IPS-NIHi7 (cell line): Measurements from ENCODE around the gene LUC7L.
"Not testable (repeated sequence)": the region's sequence is repeated elsewhere in the genome, so short reads cannot be mapped to it uniquely, and the experiment has no call there.

Experiments
- DNase-seq: peaks from one replicate; pipeline ENCODE4 v3.0.0; 2012; ENCODE audit warnings: mixed read lengths; ENCODE audit errors: extremely low spot score

LUC7L gene

DNA sequence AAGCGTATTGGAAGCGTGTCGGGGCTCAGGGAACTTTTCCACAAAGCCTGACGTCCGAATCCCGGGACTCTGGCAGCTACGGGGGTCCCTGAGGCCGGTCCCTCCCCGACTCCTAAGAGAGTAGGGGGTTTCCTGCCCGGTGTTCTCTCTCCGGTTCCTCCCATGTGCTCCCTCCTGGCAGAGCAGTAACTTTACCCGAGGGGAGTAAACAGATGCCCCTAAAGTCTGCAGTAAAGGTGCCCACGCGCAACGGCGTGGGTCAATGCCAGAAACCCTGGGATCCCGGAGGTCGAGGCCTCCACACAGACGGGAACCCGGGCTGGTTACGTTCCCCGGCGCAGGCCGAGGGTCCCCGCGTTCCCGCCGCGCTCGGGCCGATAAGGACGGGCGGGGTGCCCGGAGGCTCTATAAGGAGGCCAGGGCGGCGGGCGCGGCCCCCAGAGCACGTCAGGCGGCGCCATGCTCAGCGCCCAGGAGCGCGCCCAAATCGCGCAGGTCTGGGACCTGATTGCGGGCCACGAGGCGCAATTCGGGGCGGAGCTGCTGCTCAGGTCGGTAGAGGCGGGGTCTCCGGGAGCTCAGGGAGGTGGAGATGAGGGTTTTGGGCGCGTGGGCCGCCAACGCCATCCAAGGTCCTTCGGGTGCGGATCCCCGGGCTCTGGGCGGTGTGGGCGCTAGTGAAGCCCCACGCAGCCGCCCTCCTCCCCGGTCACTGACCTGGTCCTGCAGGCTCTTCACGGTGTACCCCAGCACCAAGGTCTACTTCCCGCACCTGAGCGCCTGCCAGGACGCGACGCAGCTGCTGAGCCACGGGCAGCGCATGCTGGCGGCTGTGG is 63.5 kb downstream of the LUC7L start, which contains the start of gene HBM:
HBM (plus strand) TSS at position 440 of the 836 bp plus-strand sequence; CDS start at position 460, 20 bp downstream.
- DNase-seq = peak; percentile 18

DNA sequence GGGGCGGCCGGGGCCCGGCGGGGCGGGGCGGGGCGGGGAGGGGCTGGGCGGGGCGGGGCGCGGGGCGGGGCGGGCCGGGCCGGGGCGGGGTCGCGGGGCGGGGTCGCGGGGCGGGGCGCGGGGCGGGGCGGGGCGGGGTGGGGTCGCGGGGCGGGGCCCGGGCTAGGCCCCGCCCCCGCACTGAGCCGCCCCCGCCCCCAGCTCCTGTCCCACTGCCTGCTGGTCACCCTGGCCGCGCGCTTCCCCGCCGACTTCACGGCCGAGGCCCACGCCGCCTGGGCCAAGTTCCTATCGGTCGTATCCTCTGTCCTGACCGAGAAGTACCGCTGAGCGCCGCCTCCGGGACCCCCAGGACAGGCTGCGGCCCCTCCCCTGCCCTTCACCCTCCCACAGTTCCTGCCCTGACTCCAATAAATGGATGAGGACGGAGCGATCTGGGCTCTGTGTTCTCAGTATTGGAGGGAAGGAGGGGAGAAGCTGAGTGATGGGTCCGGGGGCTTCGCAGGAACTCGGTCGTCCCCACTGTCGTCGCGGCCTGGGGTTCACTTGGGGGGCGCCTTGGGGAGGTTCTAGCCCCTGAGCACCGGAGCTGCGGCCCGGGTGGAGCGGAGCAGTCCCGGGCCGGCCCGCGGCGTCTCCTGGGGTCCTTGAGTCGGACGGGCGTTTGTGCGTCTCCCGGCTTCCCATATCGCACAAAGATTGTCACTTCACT is 64.3 kb downstream of the LUC7L start:
- peak; percentile 64 for DNase-seq

- DNase-seq = not testable (repeated sequence)
Measured at GRCh38 chr16:164134-164823, 65.0 kb downstream of the LUC7L start.

- not testable (repeated sequence) for DNase-seq
Measured at GRCh38 chr16:163696-164095, 65.6 kb downstream of the LUC7L start.

GRCh38 chr16:163139-163538 is 66.1 kb downstream of the LUC7L start:
- DNase-seq = not testable (repeated sequence)

DNA sequence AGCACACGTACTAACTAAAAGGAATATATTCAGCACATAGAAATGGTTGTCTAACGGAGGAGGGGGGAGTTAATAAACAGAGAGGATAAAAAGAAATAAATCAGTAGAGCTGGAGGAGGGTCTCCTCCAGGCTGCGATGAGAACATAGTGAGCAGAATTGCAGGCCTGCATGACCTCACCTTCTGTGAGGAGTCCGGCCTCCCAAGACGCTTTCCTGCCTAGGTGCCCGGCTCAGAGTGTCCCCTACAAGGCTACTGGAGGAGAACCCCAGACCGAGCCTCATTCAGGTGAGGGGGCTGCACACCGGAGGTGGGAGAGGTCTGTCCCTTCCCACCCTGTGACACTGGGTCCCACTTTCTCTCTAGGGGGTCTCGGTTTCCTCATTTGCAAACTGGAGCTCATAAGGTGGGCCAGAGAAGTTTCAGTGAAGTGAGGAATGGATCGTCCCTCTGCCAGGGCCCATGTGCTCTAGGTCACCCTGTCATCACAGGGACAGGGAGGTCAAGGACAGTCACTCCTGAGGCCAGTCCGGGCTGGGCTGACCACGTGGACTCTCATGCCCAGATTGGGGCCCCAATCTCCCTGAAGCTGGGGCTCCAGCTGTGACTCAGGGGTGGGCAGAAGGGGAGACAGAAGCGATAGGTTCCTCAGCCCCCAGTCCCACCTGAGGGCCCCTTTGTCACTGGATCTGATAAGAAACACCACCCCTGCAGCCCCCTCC is 66.8 kb downstream of the LUC7L start:
- DNase-seq = peak; percentile 7

GRCh38 chr16:160691-161190 is 68.5 kb downstream of the LUC7L start:
- peak; percentile 5 for DNase-seq

GRCh38 chr16:160242-160641 is 69.0 kb downstream of the LUC7L start:
- not testable (repeated sequence) for DNase-seq

DNA sequence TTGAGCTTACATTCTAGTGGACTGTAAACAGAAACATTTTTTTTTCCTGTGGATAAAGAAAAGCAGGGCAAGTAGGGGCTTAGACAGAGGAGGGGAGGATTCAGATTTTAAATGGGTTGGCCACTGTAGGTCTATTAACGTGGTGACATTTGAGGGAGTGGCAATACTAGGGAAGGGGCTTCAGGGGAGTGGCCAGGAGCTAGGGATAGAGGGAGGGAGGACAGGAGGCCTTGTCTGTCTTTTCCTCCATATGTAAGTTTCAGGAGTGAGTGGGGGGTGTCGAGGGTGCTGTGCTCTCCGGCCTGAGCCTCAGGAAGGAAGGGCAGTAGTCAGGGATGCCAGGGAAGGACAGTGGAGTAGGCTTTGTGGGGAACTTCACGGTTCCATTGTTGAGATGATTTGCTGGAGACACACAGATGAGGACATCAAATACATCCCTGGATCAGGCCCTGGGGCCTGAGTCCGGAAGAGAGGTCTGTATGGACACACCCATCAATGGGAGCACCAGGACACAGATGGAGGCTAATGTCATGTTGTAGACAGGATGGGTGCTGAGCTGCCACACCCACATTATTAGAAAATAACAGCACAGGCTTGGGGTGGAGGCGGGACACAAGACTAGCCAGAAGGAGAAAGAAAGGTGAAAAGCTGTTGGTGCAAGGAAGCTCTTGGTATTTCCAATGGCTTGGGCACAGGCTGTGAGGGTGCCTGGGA is 70.0 kb downstream of the LUC7L start:
- no peak for DNase-seq

DNA sequence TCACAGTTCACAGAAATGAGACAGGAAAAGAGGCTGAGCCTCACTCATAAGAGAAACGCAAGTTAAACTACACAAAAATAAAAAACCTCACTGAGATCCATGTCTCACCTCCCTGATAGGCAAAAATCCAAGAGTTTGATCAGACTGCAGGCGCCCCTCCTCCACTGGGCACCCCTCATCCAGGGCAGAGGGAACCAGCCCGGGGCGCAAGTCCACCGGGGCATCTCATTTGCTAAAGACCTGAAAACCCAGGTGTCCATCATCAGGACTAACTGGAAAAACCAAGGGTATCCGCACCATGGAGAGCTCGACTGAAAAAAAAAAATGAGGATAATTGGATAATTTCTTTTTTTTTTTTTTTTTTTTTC is 74.2 kb downstream of the LUC7L start:
- DNase-seq = no peak

- peak; percentile 55 for DNase-seq
Measured at GRCh38 chr16:154217-155030, 74.8 kb downstream of the LUC7L start.

- not testable (repeated sequence) for DNase-seq
Measured at GRCh38 chr16:153550-154216, 75.6 kb downstream of the LUC7L start.

GRCh38 chr16:153129-153521 is 76.1 kb downstream of the LUC7L start:
- not testable (repeated sequence) for DNase-seq

DNA sequence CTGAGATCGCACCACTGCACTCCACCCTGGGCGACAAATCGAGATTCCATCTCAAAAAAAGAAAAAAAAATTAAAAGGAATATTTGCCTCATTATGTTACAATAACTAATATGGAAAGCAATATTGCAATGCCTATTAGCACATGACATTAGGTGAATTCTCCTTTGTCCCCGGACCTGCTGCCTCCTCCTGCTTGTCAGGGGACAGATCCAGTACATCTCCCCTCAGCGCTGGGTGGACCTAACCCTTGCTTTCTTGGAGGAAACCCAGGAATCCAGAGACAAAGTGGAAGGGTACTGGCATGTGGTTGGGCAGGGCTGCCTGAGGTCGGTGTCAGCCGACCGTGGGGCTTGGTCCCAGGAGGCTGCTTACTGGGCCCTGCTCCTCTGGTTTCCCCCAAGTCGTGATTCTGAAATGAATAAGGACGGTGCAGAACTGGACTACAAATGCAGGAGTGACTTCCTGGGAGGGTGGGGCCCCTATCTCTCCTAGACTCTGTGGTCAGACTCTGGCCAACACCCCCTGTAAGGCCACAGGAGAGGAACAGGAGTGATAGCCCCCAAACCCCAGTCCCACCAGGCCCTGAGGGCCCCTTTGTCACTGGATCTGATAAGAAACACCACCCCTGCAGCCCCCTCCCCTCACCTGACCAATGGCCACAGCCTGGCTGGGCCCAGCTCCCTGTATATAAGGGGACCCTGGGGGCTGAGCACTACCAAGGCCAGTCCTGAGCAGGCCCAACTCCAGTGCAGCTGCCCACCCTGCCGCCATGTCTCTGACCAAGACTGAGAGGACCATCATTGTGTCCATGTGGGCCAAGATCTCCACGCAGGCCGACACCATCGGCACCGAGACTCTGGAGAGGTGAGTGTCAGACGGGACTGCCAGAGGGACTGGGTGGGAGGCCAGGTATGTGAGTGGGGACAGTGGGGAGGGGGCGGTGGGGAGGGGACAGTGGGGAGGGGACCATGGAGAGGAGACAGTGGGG is 76.8 kb downstream of the LUC7L start, which contains the start of gene HBZ:
HBZ (plus strand) TSS at position 504 of the 988 bp plus-strand sequence; CDS start at position 770, 266 bp downstream.
- no peak for DNase-seq

GRCh38 chr16:149024-149660 is 80.1 kb downstream of the LUC7L start:
- no peak for DNase-seq

- DNase-seq = no peak
Measured at GRCh38 chr16:146646-147045, 82.6 kb downstream of the LUC7L start.

DNA sequence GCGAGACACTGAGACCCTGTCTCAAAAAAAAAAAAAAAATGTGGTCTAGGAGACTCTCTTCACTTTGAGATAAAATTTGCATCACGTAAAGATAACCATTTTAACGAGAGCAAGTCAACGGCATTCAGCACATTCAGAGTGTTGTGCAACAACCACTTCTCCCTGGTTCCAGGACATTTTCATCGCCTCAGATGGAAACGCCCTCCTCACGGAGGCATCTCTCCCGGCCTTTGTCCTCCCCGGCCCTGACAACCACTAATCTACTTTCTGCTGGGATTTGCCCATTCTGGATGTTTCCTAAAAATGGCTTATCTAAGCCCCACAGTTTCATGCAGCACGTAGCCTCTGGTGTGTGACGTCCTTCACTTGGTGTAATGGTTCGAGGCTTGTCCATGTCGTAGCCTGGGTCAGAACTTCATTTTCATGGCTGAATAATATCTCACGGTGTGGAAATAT is 84.4 kb downstream of the LUC7L start:
- no peak for DNase-seq
